ENCODE data around the gene LARGE1. TPM values are rescaled to one million over a fixed set of nuclear protein-coding genes. Genes with fewer than 3 reads are reported as not detected.
A peak's percentile ranks its signal among the peaks of the same experiment; 100 is the strongest.

Gene LARGE1
- total and polyA plus RNA-seq, 2 of the 13 experiments (the other 11 are each of a cell fraction or from before 2014, with no cell fraction given): 8.4 to 11.0 TPM

GRCh38 chr22:33270596-33270995 is 649.7 kb downstream of the LARGE1 start (continued):
- TF ChIP-seq HMG20A (CRISPR knock-in tag; IDR thresholded peaks at IDR 0.05; ENCODE audit: borderline replicate concordance): peak; percentile 84
- TF ChIP-seq HMG20B (CRISPR knock-in tag; conservative IDR thresholded peaks at IDR 0.05): peak; percentile 94
- 0 out of 2 replicates have a peak, but pooled peaks have one; percentile 24 for TF ChIP-seq FOXP4 (CRISPR knock-in tag; IDR thresholded peaks at IDR 0.05)
- peak; percentile 44; the same call in 1 of the 2 replicates for TF ChIP-seq TBX2 (CRISPR knock-in tag; IDR thresholded peaks at IDR 0.05; ENCODE audit: borderline replicate concordance)
- TF ChIP-seq TCF7 (IDR thresholded peaks at IDR 0.05; ENCODE audit: low read depth): peak; percentile 78
- peak; percentile 56 for TF ChIP-seq FOXA3 (CRISPR knock-in tag; IDR thresholded peaks at IDR 0.05)
- no peak for TF ChIP-seq MTERF4 (CRISPR knock-in tag; IDR thresholded peaks at IDR 0.05)
- TF ChIP-seq MAFF (IDR thresholded peaks at IDR 0.05; ENCODE audit: low read depth, low read length): peak; percentile 98
- TF ChIP-seq NRL (CRISPR knock-in tag; IDR thresholded peaks at IDR 0.05; ENCODE audit: borderline replicate concordance): no peak

GRCh38 chr22:33261699-33262098 is 658.6 kb downstream of the LARGE1 start:
- Histone ChIP-seq H4K20me1 (ENCODE audit: insufficient read depth, low read length) (no peaks in the 10 kb centered on the region), H3K9ac (ENCODE audit: insufficient read depth, low read depth, low read length) (no peak overlapping the region), H3K9me3 (ENCODE audit: low read length) (no peaks in the 10 kb centered on the region), H3K4me1 (ENCODE audit: insufficient read depth, low read length) (peaks cover 16% of the 10 kb centered on the region), H3K27me3 (ENCODE audit: control insufficient read depth in 1 of 2, insufficient read depth in 2 of 2, low read length in 2 of 2) (peaks cover 0 to 23% of the 10 kb centered on the region in 2 experiments; a peak in 2 of 5 replicates), H3K4me3 (replicated peaks in 1 of 3; ENCODE audit: insufficient read depth in 1 of 3, low read depth in 2 of 3, low read length in 3 of 3) (no peak overlapping the region), H2AFZ (ENCODE audit: low read length) (no peak overlapping the region), H3K36me3 (replicated peaks in 1 of 2; ENCODE audit: control insufficient read depth in 1 of 2, insufficient read depth in 2 of 2, low read length in 2 of 2) (no peaks in the 10 kb centered on the region), H3K27ac (ENCODE audit: extremely low read length, insufficient read depth, low read length) (no peak overlapping the region), H3K79me2 (ENCODE audit: insufficient read depth, low read length) (no peaks in the 10 kb centered on the region), H3K4me2 (ENCODE audit: low read depth, low read length) (no peak overlapping the region)
- ChIA-PET CTCF (ENCODE audit: low intra/inter-chr PET ratio, low total read pairs) (no interaction called here), POLR2A (no interaction called here)
- no TSS peak for BruUV-seq (replicated peaks)
- no peak for DNase-seq (ENCODE audit: low spot score)
- no peak for ATAC-seq
- no peak for TF ChIP-seq KMT2A (CRISPR knock-in tag; IDR thresholded peaks at IDR 0.05)
- no peak for TF ChIP-seq JUNB (CRISPR knock-in tag; IDR thresholded peaks at IDR 0.05; ENCODE audit: borderline replicate concordance)
- no peak for TF ChIP-seq ZNF337 (CRISPR knock-in tag; IDR thresholded peaks at IDR 0.05; ENCODE audit: borderline replicate concordance, low read depth)
- no peak for TF ChIP-seq ZNF724P (CRISPR knock-in tag; IDR thresholded peaks at IDR 0.05; ENCODE audit: borderline replicate concordance)
- TF ChIP-seq ZIK1 (CRISPR knock-in tag; IDR thresholded peaks at IDR 0.05; ENCODE audit: borderline replicate concordance, low read depth): no peak
- no peak for TF ChIP-seq ZNF276 (CRISPR knock-in tag; IDR thresholded peaks at IDR 0.05; ENCODE audit: low read depth)
- TF ChIP-seq ZNF230 (CRISPR knock-in tag; IDR thresholded peaks at IDR 0.05): no peak
- TF ChIP-seq LBX2 (CRISPR knock-in tag; IDR thresholded peaks at IDR 0.05; ENCODE audit: borderline replicate concordance): no peak
- TF ChIP-seq GTF2F1 (IDR thresholded peaks at IDR 0.05; ENCODE audit: low read length): no peak
- 69% methylated on average over 4 of the region's 4 CpGs for WGBS (ENCODE audit: low lambda C conversion rate)
- intact Hi-C loops (cut with micrococcal nuclease; ENCODE audit: unreplicated experiment): no loop called here
- in situ Hi-C loops (cut with HindIII; ENCODE audit: extremely low pct_ligation_motif_present, low pct_unique_long_range_greater_than_20kb): no loop called here
- FAIRE-seq: no peak
